ENCODE measurements around the gene FANCD2.
"Not testable (repeated sequence)": the region's sequence is repeated elsewhere in the genome, so short reads cannot be mapped to it uniquely, and the experiment has no call there.

The FANCD2 gene

DNA sequence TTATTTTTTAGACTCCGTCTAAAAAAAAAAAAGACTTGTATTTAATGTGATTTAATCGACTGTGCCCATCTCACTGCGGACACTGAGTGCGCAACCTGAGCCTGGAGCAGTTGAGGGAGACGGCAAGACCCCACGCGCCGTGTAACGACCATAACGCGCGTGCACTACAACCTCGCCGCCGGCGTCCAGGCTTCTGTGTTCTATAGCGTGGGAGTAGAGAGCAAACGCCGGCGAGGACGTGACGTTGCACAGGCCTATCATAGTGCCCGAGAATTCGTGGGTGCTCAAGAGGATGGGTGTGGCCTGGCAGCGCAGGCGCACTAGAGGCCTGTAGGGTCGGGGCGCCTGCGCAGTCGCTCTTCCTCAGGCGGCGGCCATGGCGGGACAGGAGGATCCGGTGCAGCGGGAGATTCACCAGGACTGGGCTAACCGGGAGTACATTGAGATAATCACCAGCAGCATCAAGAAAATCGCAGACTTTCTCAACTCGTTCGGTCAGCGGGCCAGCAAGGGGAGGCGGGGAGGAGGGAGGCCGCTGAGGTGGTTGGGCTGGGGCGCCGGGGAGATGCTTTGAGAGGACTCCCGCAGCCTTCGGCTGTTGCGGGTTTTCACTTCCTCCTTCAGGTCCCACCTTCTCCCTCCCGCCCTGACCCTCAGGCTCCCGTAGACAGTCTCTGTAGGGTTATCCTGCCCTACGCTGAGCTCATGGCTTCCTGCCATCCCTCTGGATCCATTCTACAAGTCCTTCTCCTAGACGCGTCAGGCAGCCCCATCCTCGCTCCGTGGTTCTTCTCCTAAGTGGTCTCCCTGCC lies 89.3 kb downstream of the FANCD2 start, which contains the start of gene BRK1:
BRK1 (plus strand) TSS at position 350 of the 812 bp plus-strand sequence; CDS start at position 377, 27 bp downstream.
- peak; percentile 90 for DNase-seq

GRCh38 chr3:10116138-10116460 lies 89.9 kb downstream of the FANCD2 start:
- peak; percentile 36 for DNase-seq

DNA sequence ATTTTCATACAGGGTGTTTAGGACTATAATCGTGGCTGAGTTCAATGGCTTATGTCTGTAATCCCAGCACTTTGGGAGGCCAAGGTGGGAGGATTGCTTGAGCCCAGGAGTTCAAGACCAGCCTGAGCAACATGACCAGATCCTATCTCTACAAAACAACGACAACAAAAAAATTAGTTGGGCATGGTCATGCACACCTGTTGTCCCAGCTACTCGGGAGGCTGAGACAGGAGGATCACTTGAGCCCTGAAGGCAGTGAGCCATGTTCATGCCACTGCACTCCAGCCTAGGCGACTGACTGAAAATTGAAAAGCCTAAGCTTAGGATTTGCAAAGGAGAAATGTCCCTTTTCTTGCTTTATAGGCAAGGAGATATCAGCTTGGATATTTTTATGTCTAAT lies 90.7 kb downstream of the FANCD2 start:
- DNase-seq, result no peak

DNA sequence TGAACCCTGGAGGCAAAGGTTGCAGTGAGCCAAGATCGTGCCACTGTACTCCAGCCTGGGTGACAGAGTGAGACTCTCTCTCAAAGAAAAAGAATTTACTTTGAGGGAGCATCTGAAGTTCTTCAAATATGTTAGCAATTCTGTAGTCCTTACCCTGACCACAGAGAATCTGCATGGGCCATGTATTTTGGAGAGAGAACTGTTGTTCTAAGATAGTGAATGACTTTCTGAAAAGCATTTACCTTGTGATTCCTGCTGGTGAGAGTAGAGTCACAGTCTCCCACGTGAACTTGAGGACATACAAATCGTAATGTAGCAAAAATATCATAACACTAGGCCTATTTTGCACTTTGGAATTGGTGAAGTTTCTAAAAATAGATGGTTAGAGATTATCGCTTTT lies 93.1 kb downstream of the FANCD2 start:
- DNase-seq, result no peak

DNA sequence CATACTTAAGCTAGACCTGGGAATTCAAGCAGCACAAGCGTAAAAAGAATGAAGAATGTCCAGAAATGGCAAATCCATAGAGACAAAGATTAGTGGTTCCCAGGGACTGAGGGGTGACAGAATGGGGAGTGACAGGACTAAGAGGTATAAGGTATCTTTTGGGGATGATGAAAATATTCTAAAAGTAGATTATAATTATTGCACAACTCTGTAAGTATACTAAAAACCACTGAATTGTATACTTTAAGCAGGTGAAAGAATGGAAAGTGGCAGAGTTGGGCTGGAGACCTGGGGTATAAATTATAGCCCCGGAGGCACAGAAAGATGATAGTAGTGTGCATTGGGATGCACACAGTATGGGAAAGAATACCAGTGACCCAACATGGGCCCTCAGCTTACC lies 94.8 kb downstream of the FANCD2 start:
- no peak for DNase-seq

GRCh38 chr3:10122724-10123123 lies 96.5 kb downstream of the FANCD2 start:
- DNase-seq, result no peak

DNA sequence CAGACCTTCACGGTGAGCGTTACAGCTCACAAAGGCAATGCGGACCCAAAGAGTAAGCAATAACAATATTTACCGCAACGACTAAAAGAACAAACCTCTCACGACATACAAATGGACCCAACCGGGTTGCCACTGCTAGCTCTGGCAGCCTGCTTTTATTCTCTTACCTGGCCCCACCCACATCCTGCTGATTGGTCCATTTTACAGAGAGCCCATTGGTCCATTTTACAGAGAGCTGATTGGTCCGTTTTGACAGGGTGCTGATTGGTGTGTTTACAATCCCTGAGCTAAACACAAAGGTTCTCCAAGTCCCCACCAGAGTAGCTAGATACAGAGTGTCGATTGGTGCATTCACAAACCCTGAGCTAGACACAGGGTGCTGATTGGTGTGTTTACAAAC lies 109.6 kb downstream of the FANCD2 start:
- DNase-seq, result not testable (repeated sequence)

DNA sequence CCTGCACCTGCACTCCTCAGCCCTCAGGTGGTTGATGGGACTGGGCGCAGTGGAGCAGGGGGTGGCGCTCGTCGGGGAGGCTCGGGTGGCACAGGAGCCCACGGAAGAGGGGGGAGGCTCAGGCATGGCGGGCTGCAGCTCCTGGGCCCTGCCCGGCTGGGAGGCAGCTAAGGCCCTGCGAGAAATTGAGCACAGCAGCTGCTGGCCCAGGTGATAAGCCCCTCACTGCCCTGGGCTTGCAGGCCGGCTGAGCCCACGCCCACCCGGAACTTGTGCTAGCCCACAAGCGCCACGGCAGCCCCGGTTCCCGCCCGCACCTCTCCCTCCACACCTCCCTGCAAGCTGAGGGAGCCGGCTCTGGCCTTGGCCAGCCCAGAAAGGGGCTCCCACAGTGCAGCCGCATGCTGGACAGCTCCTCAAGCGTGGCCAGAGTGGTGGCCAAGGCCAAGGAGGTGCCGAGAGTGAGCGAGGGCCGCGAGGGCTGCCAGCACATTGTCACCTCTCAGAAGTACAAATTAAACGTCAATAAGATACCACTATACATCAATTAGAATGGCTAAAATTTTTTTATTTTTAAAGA lies 110.3 kb downstream of the FANCD2 start:
- no peak for DNase-seq

- DNase-seq, result no peak
These were observed 110.9 kb downstream of the FANCD2 start for GRCh38 chr3:10137178-10137577.

DNA sequence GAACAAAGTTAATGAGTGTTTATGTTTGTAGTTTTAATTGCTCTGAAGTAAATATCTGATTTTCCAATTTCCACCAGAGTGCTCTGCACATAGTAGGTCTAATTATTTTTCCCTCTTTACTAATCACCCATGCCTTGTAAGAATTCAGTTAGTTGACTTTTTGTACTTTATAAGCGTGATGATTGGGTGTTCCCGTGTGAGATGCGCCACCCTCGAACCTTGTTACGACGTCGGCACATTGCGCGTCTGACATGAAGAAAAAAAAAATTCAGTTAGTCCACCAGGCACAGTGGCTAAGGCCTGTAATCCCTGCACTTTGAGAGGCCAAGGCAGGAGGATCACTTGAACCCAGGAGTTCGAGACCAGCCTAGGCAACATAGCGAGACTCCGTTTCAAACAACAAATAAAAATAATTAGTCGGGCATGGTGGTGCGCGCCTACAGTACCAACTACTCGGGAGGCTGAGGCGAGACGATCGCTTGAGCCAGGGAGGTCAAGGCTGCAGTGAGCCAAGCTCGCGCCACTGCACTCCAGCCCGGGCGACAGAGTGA lies 114.8 kb downstream of the FANCD2 start:
- peak; percentile 50 for DNase-seq

GRCh38 chr3:10142707-10143560 lies 116.7 kb downstream of the FANCD2 start:
- peak; percentile 18 for DNase-seq

- no peak for DNase-seq
These were observed 119.4 kb downstream of the FANCD2 start for GRCh38 chr3:10145685-10146084.

- DNase-seq, result no peak
These were observed 123.0 kb downstream of the FANCD2 start for GRCh38 chr3:10149226-10149625.

GRCh38 chr3:10150987-10151386 lies 124.8 kb downstream of the FANCD2 start:
- no peak for DNase-seq

Data from DMS53 (cell line).